ENCODE results near the gene DRC7. TPM values are rescaled to one million over a fixed set of nuclear protein-coding genes. Genes with fewer than 3 reads are reported as not detected.
"Not testable (repeated sequence)": the region's sequence is repeated elsewhere in the genome, so short reads cannot be mapped to it uniquely, and the experiment has no call there.

DRC7 gene
- total RNA-seq, 4 donors from 2014 or later, result 0.22 to 2.1 TPM; not detected in 2

DNA sequence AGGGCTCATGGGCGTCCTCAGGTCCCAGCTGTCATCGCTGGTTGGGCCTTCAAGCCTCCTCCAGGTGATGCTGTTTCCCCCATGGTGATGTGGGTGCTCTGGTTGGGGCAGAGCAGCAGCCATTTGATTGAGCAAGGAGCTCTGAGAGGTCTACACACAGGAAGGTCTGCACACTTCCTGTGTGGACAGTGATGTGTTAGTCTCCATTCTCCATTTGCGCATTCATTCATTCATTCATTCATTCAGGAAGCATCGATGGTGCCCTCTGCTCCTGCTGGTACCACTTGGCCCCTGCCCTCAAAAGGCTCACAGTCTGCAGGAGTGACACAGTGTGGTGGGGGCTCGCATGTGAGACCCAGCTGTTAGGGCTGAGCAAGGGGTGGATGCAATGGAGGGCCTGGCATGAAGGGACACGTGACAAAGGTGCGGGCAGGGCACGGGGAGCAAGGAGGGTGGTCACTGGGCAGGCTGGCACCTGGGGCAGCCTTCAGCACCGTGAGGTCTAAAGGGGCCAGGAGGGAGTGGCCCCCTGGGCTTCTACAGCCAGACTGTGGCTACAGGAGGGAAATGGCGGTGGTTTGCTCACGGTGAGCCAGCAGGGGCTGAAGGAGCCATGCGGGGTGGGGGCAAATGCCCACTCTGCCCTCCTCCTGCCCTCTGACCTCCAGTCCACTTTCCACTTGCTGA lies 25.0 kb upstream of the DRC7 start:
- H3K9me3 ChIP-seq, result no peaks in the 10 kb centered on the region
- no peak for TF ChIP-seq POLR2A (IDR thresholded peaks at IDR 0.05)
- TF ChIP-seq EP300 (IDR thresholded peaks at IDR 0.05), result no peak
- no peak for TF ChIP-seq CTCF (IDR thresholded peaks at IDR 0.05)
- 87 to 95% methylated on average over 9 to 12 of the region's 12 CpGs for WGBS, 2 donors
- H3K27me3 ChIP-seq, result peaks cover 0 to 7% of the 10 kb centered on the region in 2 donors
- no peak overlapping the region for H3K4me3 ChIP-seq
- no peaks in the 10 kb centered on the region for H3K4me1 ChIP-seq
- H3K36me3 ChIP-seq, result no peaks in the 10 kb centered on the region
- no peak overlapping the region for H3K27ac ChIP-seq
- DNase-seq (ENCODE audit: low spot score in 2 of 2), result no peak

GRCh38 chr16:57670196-57670595 lies 24.4 kb upstream of the DRC7 start:
- H3K27me3 ChIP-seq, result peaks cover 0 to 7% of the 10 kb centered on the region in 2 donors
- no peaks in the 10 kb centered on the region for H3K4me1 ChIP-seq
- H3K4me3 ChIP-seq, result no peak overlapping the region
- H3K27ac ChIP-seq, result peak overlapping the region in 1 of 4 donors; percentile 18
- no peaks in the 10 kb centered on the region for H3K36me3 ChIP-seq
- H3K9me3 ChIP-seq, result no peaks in the 10 kb centered on the region
- DNase-seq (ENCODE audit: low spot score in 2 of 2), result no peak
- 55 to 67% methylated on average over 4 of the region's 4 CpGs for WGBS, 2 donors
- TF ChIP-seq CTCF (IDR thresholded peaks at IDR 0.05), result no peak
- TF ChIP-seq EP300 (IDR thresholded peaks at IDR 0.05), result no peak
- no peak for TF ChIP-seq POLR2A (IDR thresholded peaks at IDR 0.05)

DNA sequence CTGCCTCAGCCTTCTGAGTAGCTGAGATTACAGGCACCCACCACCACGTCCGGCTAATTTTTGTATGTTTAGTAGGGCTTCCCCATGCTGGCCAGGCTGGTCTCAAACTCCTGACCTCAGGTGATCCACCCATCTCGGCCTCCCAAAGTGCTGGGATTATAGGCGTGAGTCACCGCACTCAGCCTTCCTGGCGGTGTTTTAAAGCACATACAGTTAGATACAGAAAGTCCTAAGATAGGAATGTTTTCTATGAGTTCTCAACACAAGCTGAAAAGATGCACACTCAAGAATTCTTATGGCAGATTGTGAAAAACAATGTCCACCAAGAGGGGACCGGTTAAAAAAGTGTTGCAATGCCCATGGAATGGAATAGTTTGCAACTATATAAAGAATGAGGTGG lies 23.2 kb upstream of the DRC7 start:
- not testable (repeated sequence) for H3K4me3 ChIP-seq; H3K9me3 ChIP-seq; H3K36me3 ChIP-seq; DNase-seq (ENCODE audit: low spot score in 2 of 2); H3K27me3 ChIP-seq; H3K4me1 ChIP-seq
- WGBS, 2 donors, result 51 to 75% methylated on average over 7 of the region's 7 CpGs
- H3K27ac ChIP-seq, result peak overlapping the region in 2 of 4 donors; percentile 18 to 25

DNA sequence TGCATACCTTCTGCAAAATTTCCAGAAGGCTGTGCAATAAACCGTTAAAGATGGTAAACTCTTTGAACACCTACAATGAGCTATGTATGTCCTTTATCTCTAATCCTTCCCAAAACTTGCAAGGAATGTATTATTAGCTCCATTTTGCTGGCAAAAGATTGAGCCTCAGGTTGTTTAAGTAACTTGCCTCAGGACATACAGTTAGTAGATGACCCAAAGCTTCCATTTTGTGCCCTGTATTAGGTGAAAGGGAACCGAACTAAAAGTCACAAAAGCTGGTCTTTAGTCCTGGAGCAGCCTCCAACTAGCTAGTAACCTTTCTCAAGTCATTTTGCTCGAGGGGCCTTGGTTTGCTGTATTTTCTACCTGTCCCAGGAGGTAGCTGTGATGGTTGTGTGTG lies 22.2 kb upstream of the DRC7 start:
- Histone ChIP-seq H3K9me3 (no peaks in the 10 kb centered on the region), H3K27me3 (peaks cover 0 to 7% of the 10 kb centered on the region in 2 donors), H3K4me3 (no peak overlapping the region), H3K4me1 (no peaks in the 10 kb centered on the region), H3K36me3 (no peaks in the 10 kb centered on the region), H3K27ac (no peak overlapping the region)
- 78 to 81% methylated on average over 3 of the region's 3 CpGs for WGBS, 2 donors
- no peak for TF ChIP-seq CTCF (IDR thresholded peaks at IDR 0.05)
- TF ChIP-seq EP300 (IDR thresholded peaks at IDR 0.05), result no peak
- TF ChIP-seq POLR2A (IDR thresholded peaks at IDR 0.05), result no peak
- DNase-seq (ENCODE audit: low spot score in 2 of 2), result no peak

DNA sequence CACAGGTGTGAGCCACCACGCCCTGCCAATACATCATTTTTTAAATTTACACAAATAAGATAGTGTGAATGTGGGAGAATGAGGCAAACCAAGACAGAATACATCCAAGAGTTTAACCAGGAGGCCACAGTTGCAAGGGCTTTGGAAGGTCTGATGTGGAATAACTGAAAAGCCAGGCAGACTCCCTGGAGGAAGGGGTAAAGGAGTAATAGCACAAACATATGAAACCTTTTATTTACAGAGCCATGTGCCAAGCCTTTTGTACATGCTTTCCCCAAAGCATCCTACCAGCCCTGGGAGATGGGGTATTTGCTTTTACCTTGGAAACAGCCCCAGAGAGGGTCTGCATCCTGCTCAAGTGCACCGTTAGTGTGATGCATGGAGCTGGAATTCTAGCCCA lies 21.8 kb upstream of the DRC7 start:
- Histone ChIP-seq H3K4me1 (no peaks in the 10 kb centered on the region), H3K4me3 (no peak overlapping the region), H3K36me3 (no peaks in the 10 kb centered on the region), H3K27me3 (peaks cover 0 to 7% of the 10 kb centered on the region in 2 donors), H3K27ac (no peak overlapping the region), H3K9me3 (no peaks in the 10 kb centered on the region)
- DNase-seq (ENCODE audit: low spot score in 2 of 2), result no peak
- 78 to 88% methylated on average over 2 of the region's 2 CpGs for WGBS, 2 donors
- TF ChIP-seq EP300 (IDR thresholded peaks at IDR 0.05) (no peak), POLR2A (IDR thresholded peaks at IDR 0.05) (no peak), CTCF (IDR thresholded peaks at IDR 0.05) (no peak)
